GM19239 (cell line): ENCODE results near the gene FBXW8.

Experiments
- DNase-seq: peaks from one replicate; pipeline ENCODE4 v3.0.0; 2011; ENCODE audit warnings: low spot score; ENCODE audit not compliant: insufficient read length
- FAIRE-seq: peaks from 2 replicates; lab custom pipeline; 2011; peaks lifted over from hg19 to GRCh38; lab: Jason Lieb, UNC

The FBXW8 gene

DNA sequence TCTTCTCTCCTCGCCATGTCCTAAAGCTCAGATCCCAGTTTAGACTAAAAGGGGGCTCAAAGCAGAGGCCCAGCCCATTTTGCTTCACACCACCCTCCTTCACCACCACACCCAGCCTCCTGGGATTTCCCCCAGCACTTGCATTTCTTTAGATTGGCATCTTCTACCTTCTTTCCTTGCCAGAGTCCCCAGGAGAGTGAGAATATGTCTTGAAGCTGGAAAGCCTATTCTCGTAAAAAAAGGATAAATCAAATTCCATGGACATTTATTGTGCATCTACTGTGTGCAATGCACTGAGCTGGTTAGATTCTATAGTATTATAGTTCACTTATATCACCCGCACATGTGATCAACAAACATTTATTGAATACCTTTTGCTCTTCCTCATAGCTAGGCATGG lies 10.2 kb downstream of the FBXW8 start:
- FAIRE-seq (no peak), DNase-seq (no peak)

DNA sequence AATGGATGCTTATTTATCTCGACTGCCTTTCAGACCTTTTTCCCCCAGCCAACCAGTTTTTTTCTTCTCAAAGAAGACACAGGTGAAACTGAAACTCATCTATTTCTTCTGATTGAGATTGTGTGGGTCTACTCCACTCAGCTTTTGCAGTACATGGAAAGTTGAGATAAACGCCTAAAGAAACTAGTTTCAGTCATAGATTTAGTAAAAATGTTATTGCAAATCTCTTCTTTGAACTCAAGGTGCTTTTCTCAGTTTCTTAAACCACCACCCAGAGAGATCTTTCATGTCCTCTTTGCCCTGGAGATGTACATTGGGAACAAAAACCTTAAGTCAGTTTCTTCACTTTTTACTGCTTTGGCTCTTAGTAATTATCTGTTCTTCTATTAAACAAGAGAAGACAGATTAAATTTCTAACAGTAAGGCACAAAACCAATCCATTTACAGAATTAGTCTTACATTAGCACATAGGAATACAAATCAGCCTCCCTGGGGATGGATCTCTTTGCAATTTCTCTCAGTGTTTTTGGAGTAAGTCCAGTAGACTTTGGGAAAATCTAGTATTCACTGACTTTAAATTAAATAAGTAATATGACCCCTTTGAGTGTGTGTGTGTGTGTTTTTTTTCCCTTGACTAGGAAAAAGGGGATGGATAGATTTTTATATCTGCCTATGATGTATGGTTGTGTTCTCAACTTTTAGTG lies 11.6 kb downstream of the FBXW8 start:
- FAIRE-seq, result peak; percentile 86
- no peak for DNase-seq

- DNase-seq, result no peak
- FAIRE-seq, result peak; percentile 91
These were observed 14.1 kb downstream of the FBXW8 start for GRCh38 chr12:116924558-116925453.

DNA sequence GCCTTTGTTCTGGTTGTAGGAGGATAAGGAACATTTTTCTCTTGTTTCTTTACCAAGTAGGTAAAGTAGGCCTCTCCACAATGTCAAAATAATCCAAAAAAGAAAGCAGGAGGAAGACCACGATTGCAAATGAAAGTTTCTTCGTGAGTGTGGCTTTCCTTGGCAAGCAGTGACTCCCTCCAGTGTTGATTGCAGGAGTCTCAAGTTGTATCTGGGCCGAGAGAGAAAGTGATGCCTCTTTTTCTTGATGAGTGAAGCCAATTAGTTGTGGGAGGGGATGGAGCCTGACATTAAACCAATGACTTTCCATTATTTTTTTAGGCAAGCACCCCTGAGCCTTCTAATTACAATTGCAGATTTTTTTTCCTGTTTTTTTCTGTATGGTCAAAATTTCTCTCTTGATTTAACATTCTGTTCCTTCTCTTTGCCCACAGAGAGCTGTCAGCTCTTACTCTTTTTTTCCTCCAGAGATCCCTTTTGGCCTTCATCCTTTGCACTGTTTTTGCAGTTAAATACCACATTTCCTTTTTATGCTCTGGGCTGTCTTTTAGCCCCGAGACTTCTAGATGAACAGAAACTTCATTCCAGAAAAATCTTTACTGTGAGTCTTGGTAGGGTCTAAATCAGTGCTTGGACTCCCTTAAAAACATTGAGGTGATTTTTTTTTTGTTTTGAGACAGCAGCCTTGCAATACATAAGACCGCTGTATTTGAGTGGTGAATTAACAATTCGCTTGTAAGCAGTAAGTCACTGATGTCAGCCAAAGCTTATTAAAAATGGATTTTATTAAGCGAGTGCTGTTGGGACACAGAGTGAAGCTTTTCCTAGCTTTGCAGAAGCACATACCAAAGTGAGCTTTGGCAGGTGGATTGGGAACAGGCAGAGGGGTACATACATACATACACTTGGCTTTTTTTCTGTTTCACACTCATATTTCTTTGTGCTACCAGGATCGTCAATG lies 15.8 kb downstream of the FBXW8 start:
- no peak for FAIRE-seq
- no peak for DNase-seq

DNA sequence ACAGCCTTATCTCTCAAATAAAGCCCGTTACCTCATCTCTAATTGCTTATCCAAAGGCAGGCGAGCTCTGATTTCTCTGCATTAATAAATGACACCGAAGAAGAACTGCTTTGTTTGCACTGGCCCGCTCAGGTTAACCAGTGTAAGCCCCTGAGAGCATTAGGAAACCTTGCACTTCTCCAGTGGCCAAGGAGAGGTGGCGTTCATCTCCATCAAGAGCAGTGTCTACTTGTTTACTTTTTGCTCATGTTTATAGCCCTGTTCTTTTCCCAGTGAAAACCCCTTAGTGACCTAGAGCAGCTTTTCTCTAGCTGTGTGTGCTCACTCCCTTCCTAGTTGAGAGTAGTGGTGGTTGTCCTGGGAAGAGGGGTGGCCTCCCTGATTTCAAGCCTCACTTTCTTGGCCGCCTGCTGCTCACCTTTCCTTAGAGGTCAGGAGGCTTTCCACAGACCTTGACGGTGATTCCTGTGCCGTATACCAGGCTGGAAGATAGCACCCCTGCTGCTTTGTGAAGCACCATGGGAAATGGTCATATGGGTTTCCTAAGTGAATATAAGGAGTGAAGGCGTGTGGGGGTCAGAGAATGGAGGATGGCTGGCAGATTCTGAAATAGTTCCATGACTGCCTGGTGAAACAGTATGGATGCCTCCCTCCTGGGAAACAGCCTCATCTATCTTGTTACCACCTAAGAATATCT lies 16.6 kb downstream of the FBXW8 start:
- no peak for FAIRE-seq
- no peak for DNase-seq

- no peak for FAIRE-seq
- DNase-seq, result no peak
These were observed 17.8 kb downstream of the FBXW8 start for GRCh38 chr12:116928504-116928903.

- FAIRE-seq (no peak), DNase-seq (no peak)
These were observed 19.1 kb downstream of the FBXW8 start for GRCh38 chr12:116929885-116930284.

GRCh38 chr12:116931665-116932064 lies 20.9 kb downstream of the FBXW8 start:
- FAIRE-seq (no peak), DNase-seq (no peak)

DNA sequence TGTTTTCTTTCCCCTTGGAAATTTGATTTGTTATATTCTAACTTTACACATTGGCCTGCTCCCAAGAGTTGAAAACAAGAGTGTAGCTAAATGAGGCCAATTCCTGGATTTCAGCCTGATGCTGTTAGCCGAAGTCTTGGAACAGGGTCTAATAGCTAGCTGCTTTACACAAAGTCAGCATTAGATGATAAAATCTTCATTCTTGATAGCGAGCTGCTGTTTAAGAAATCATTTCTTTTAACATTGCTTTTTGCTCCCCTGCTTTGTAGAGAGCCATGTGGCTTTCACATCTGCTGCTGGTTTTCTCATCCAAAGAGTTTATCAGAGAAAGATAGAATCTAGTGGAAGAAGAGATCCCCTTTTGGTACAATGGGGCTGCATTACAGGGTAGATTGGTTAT lies 22.3 kb downstream of the FBXW8 start:
- no peak for FAIRE-seq
- DNase-seq, result no peak

DNA sequence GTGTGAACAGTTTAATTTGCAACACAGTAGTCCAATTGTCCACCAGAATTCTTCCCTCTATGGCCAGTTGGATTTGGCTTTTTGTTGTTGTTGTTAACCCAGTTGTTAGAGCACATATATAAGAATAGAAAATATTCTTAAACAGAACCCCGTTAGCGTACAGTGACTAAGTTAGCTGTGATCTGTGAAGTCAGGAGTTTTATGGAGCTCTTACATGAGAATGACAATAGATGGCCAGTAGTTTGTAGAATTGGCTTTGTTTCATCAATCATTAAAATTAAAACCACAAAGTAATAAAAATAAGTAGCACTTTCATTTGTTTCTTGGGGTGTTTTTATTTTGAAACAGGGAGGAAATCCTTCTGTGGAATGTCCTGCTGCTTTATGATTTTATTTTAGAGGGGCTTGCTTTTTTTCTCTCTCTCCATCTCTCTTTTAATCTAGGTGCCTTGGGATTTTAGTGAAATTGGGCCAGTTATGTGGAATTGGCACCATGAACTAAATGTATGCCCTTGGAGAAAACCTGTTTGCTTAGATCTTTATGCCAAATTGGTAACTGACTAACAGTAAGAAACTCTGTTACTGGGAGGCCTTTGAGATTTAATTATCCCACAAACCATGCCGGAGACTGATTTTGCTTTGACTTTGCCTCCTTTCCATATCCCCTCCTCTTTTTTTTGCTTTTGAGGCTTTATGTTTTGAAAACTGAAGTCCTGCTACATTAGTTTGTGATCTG lies 22.9 kb downstream of the FBXW8 start:
- no peak for FAIRE-seq
- DNase-seq, result no peak

GRCh38 chr12:116934908-116935705 lies 24.4 kb downstream of the FBXW8 start:
- FAIRE-seq (no peak), DNase-seq (no peak)

GRCh38 chr12:116937640-116938039 lies 26.9 kb downstream of the FBXW8 start:
- no peak for FAIRE-seq
- no peak for DNase-seq

- no peak for DNase-seq
- FAIRE-seq, result no peak
These were observed 29.0 kb downstream of the FBXW8 start for GRCh38 chr12:116939734-116940133.

DNA sequence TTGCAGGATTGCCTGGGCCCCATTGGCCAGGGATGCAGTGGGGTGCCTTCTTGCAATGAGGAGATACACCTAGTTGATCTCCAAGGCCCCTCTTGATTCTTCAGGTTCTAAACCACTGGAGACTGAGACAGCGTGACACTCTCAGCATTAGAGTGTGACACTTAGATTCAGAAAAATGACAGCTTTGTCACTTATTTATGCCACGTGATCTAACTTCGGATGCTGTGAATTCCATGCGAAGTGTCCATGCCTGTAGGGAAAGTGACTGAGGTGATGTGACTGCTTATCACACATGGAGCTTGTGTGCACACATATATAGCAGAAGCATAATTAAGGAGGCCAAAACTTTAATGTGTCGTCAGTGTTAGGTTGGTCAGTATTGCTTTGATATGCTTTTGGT lies 30.4 kb downstream of the FBXW8 start:
- DNase-seq, result no peak
- no peak for FAIRE-seq

- no peak for FAIRE-seq
- DNase-seq, result no peak
These were observed 32.9 kb downstream of the FBXW8 start for GRCh38 chr12:116943419-116944372.

GRCh38 chr12:116945886-116946550 lies 35.3 kb downstream of the FBXW8 start:
- DNase-seq (no peak), FAIRE-seq (no peak)

DNA sequence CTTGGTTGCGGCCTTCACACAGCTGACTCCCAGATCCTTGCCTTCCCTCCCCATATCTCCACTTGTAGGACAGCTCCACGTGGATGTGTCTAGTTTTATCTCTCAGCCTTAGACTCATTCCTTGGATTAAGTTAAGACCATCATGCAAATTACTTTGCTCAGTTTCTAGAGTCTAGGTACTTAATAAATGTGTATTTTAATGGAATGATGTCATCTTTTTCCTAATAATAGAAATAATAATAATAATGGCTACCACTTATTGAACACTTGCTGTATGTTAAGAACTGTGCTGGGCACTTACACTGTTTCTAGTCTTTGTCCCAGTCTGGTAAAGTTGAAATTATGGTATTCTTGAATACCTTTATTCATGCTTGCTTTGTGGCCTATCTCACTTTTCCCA lies 37.5 kb downstream of the FBXW8 start:
- FAIRE-seq (no peak), DNase-seq (no peak)
